ENCODE data around the gene SYNDIG1.

GRCh38 chr20:24489193-24489592 is 19.8 kb downstream of the SYNDIG1 start:
- TF ChIP-seq CTCF (IDR thresholded peaks at IDR 0.05; ENCODE audit: poor library complexity, severe bottlenecking), result no peak
- TF ChIP-seq EP300 (conservative IDR thresholded peaks at IDR 0.05; ENCODE audit: poor library complexity, severe bottlenecking), result no peak
- no peak for TF ChIP-seq POLR2AphosphoS5 (IDR thresholded peaks at IDR 0.05)
- no peak for TF ChIP-seq EZH2 (IDR thresholded peaks at IDR 0.05; ENCODE audit: borderline replicate concordance, insufficient read depth, low read length, poor library complexity, severe bottlenecking)
- no peak for TF ChIP-seq REST (IDR thresholded peaks at IDR 0.05; ENCODE audit: borderline replicate concordance)
- TF ChIP-seq TAF1 (IDR thresholded peaks at IDR 0.05; ENCODE audit: low read depth), result no peak
- no peak for TF ChIP-seq RAD21 (conservative IDR thresholded peaks at IDR 0.05)
- TF ChIP-seq SMC3 (conservative IDR thresholded peaks at IDR 0.05; ENCODE audit: poor library complexity), result no peak
- no peak for TF ChIP-seq MXI1 (conservative IDR thresholded peaks at IDR 0.05; ENCODE audit: poor library complexity, severe bottlenecking)
